Left lung (tissue), 10 donors: Measurements from ENCODE around the gene RMDN3. TPM values are rescaled to one million over a fixed set of nuclear protein-coding genes. Genes with fewer than 3 reads are reported as not detected.

ENCODE experiments used
- ATAC-seq: fragments of 200-7000 bp; cut with Tn5 transposase; one replicate; pipeline ENCODE4 v1.9.1; 2020; ENCODE audit warnings: moderate library complexity
- DNase-seq, 4 donors: peaks; one replicate each; pipeline ENCODE4 v3.0.0-alpha.2; 2013 to 2020
- H3K27ac ChIP-seq, 2 donors: fragments of 200-600 bp; sonication (generic) in 1 of 2; one replicate each; pipeline versions ENCODE4 v1.5.0 to v1.8.0; 2020 to 2021
- H3K27me3 ChIP-seq, 2 donors: fragments of 200-600 bp; sonication (generic) in 1 of 2; one replicate each; pipeline versions ENCODE4 v1.5.0 to v1.8.0; 2020 to 2021
- H3K36me3 ChIP-seq, 2 donors: fragments of 200-600 bp; sonication (generic) in 1 of 2; one replicate each; pipeline versions ENCODE4 v1.5.0 to v1.8.0; 2020 to 2021
- H3K4me1 ChIP-seq, 2 donors: fragments of 200-600 bp; one replicate each; pipeline ENCODE4 v1.8.0; 2021
- H3K4me3 ChIP-seq, 2 donors: fragments of 200-600 bp; sonication (generic) in 1 of 2; one replicate each; pipeline versions ENCODE4 v1.5.0 to v1.8.0; 2020 to 2021; ENCODE audit warnings: mild to moderate bottlenecking in 1 of 2
- H3K9me3 ChIP-seq, 2 donors: fragments of 200-600 bp; sonication (generic) in 1 of 2; one replicate each; pipeline versions ENCODE4 v1.5.0 to v1.8.0; 2020 to 2021
- intact Hi-C, 2 donors: fragments of 100-400 bp; cut with DNase I; formaldehyde crosslinking; loops; one replicate each; pipeline versions ENCODE4 v1.11.2 to v1.14.2; 2022
- polyA plus RNA-seq, 6 donors: library from polyadenylated mRNA; unstranded; fragments of 120-200 nt; gene quantifications; one replicate each; pipeline ENCODE4 v1.2.1, GENCODE V29; 2013; ENCODE audit not compliant: insufficient read length in 6 of 6
- total RNA-seq, 2 donors: library from RNA; stranded (reverse); fragmentation: NEBNext Ultra II Directional; extraction: Animal tissue kit (Norgen Biotek cat#: 25700); gene quantifications; one replicate each; pipeline ENCODE4 v1.2.1, GENCODE V29; 2021
- TF ChIP-seq, protein P1 (sequence below), 2 donors: fragments of 200-600 bp; sonication (generic) in 1 of 2; IDR thresholded peaks; one replicate each; pipeline versions ENCODE4 v1.5.0 to v1.8.0; 2021; ENCODE audit warnings: antibody characterized with exemption in 2 of 2
- donor health status: DM: no; HTN: yes; CAD: no.
- donor health status: DM: no; HTN: no; CAD: no.

The RMDN3 gene
- total and polyA plus RNA-seq, 8 donors: 30.8 to 83.1 (median 36.0) TPM

DNA sequence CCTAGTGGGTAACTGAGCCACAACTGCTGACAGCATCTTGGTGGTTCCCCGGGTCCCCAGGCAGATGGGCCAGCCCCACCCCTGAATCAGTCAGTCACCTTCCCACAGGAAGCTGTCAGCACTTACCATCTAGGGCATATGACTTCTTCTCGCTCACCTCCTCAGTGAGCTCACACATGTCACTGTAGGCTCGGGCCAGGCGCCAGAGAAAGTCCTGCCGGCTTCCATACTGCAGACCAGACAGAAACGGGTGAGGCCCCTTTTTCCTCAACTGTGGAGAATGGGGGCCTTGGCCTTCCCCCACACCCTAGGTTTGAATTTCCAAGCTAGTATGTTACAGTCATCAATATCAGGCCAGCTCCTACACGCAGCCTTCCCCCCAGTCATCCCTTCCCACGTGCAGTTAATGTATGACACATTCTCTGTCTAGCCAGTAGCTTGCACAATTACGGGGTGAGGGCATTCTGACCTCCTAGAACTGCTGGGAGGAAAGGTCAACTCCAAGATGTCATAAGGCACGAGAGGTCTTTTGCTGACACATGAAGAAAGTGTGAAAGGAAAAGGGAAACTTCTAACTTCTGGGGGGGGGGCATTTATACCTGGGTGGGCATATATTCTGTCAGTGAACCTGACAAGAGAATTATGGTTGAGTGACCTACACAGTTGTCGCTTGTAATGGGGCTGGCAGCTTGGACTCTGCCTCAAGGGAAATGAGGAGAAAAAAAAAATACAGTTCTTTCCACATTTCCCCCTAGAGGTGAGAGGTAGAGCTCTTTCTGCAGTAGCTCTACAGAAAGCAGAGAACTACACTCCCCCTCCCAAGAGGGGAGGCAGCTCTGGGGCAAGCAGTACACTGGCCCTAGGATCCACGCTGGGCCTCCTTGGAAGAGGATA, 10.9 kb downstream of the RMDN3 start:
- TF ChIP-seq, protein P1, sequence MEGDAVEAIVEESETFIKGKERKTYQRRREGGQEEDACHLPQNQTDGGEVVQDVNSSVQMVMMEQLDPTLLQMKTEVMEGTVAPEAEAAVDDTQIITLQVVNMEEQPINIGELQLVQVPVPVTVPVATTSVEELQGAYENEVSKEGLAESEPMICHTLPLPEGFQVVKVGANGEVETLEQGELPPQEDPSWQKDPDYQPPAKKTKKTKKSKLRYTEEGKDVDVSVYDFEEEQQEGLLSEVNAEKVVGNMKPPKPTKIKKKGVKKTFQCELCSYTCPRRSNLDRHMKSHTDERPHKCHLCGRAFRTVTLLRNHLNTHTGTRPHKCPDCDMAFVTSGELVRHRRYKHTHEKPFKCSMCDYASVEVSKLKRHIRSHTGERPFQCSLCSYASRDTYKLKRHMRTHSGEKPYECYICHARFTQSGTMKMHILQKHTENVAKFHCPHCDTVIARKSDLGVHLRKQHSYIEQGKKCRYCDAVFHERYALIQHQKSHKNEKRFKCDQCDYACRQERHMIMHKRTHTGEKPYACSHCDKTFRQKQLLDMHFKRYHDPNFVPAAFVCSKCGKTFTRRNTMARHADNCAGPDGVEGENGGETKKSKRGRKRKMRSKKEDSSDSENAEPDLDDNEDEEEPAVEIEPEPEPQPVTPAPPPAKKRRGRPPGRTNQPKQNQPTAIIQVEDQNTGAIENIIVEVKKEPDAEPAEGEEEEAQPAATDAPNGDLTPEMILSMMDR (IDR thresholded peaks at IDR 0.05): no peak
- ATAC-seq (peak; percentile 64), DNase-seq (peak in 1 of 4 donors; percentile 71)
- intact Hi-C loops: no loop called here
- Histone ChIP-seq H3K27ac (peak overlapping the region in 1 of 2 donors; percentile 26), H3K9me3 (no peaks in the 10 kb centered on the region), H3K4me3 (no peak overlapping the region), H3K36me3 (peaks cover 0 to 88% of the 10 kb centered on the region in 2 donors), H3K4me1 (peaks cover 0 to 18% of the 10 kb centered on the region in 2 donors), H3K27me3 (no peaks in the 10 kb centered on the region)

DNA sequence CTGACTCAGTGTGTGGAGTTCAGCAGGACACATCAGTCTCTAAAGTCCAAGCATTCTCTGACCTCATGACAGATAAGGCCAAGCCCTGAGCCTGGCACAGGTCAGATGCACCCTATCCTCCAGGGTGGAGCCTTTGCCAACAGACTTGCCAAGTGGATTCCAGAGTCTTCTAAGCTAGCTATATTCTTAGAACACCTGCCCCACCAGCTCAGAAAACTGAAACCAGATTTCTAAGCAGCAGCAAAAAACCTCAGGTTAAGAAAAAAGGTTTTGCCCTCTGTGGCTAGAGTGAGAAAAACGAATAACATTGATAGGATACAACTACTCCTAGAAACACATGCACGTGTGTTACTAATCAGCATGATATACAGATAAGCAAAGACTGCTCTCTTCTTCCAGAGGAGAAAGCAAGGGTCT, 11.6 kb downstream of the RMDN3 start:
- Histone ChIP-seq H3K4me1 (peaks cover 0 to 18% of the 10 kb centered on the region in 2 donors), H3K36me3 (peaks cover 0 to 88% of the 10 kb centered on the region in 2 donors), H3K9me3 (no peaks in the 10 kb centered on the region), H3K27ac (peak overlapping the region in 1 of 2 donors; percentile 26), H3K27me3 (no peaks in the 10 kb centered on the region), H3K4me3 (no peak overlapping the region)
- TF ChIP-seq, protein P1 (IDR thresholded peaks at IDR 0.05): no peak
- ATAC-seq: no peak
- no peak for DNase-seq
- intact Hi-C loops: no loop called here

DNA sequence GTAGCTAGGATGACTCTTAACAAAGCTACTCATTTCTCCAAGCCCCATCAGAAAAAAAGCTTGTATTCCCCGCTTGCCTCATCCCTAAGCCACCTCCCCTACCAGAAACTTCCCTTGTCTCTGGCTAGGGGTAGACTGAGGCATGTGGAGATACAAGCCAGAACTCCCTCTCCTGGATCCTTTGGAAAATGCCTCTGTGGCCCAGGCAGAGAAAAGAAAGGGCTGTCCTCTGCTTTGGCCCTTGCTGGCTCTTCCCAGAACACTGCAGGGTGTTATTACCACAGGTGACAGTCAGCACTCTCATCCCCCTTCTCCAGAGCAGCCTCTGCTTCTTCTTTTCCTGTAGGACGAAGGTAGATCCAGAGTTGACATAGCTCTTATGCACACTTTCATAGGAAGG, 15.2 kb downstream of the RMDN3 start:
- no peaks in the 10 kb centered on the region for H3K27me3 ChIP-seq
- H3K4me3 ChIP-seq: no peak overlapping the region
- H3K27ac ChIP-seq: no peak overlapping the region
- H3K4me1 ChIP-seq: peaks cover 0 to 10% of the 10 kb centered on the region in 2 donors
- peaks cover 0 to 100% of the 10 kb centered on the region in 2 donors for H3K36me3 ChIP-seq
- DNase-seq: no peak
- no peak for ATAC-seq
- no peaks in the 10 kb centered on the region for H3K9me3 ChIP-seq
- TF ChIP-seq, protein P1 (IDR thresholded peaks at IDR 0.05): no peak
- intact Hi-C loops: no loop called here

DNA sequence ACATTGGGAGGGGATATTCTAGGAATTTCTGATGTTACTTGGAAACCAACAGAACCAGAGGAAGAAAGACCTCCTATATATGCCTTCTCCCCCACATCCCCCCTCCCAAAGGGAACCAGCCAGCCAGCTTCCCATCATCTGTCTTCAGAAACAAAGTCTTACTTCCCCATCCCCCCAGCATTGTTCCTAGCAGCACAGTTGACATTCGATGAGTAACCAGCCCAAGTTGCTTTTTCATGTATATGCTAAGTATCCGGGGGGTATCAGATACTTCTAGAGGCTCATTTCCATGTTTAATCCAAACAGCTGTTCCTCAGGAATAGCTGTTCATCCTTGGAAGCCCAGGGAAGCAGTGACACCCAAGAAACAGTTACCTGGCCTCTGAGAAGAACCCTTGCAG, 16.0 kb downstream of the RMDN3 start:
- ATAC-seq: no peak
- Histone ChIP-seq H3K27ac (no peak overlapping the region), H3K4me3 (no peak overlapping the region), H3K27me3 (no peaks in the 10 kb centered on the region), H3K9me3 (no peaks in the 10 kb centered on the region), H3K36me3 (peaks cover 0 to 100% of the 10 kb centered on the region in 2 donors), H3K4me1 (peaks cover 0 to 5% of the 10 kb centered on the region in 2 donors)
- intact Hi-C loops: no loop called here
- TF ChIP-seq, protein P1 (IDR thresholded peaks at IDR 0.05): no peak
- DNase-seq: no peak

DNA sequence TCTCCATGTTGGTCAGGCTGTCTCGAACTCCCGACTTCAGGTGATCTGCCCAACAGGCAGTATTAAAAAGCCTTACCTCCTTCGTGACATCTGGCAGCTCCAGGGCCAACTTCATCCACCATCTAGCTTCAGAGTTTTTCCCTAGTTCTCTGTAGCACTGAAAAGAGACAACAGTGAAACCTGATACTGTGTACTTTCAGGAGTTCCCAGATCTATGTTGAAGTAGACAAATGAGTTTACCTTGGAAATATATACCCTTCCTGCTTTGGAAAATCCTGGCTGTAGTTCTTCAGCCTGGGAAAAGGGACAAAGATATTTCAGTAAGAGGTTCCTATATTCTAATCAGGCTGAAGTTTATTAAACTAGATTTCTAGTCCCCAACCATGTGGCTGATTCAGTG, 18.0 kb downstream of the RMDN3 start:
- Histone ChIP-seq H3K27ac (no peak overlapping the region), H3K9me3 (no peaks in the 10 kb centered on the region), H3K36me3 (peaks cover 0 to 100% of the 10 kb centered on the region in 2 donors), H3K27me3 (no peaks in the 10 kb centered on the region), H3K4me1 (no peaks in the 10 kb centered on the region), H3K4me3 (no peak overlapping the region)
- DNase-seq (no peak), ATAC-seq (no peak)
- TF ChIP-seq, protein P1 (IDR thresholded peaks at IDR 0.05): no peak
- intact Hi-C loops: no loop called here
